Vagina (tissue), 2 donors: Measurements from ENCODE around the gene ATRIP.

Source experiments
- POLR2A ChIP-seq, 2 donors: fragments of 450-650 bp; IDR thresholded peaks; one replicate each; pipeline ENCODE4 v1.6.1; 2017; ENCODE audit warnings: antibody characterized with exemption in 2 of 2, mild to moderate bottlenecking in 2 of 2, moderate library complexity in 2 of 2
- POLR2AphosphoS5 ChIP-seq, 2 donors: sonication (generic); formaldehyde crosslinking; IDR thresholded peaks; one replicate each; pipeline ENCODE4 v1.9.0; 2017; ENCODE audit warnings: antibody characterized with exemption in 2 of 2, mild to moderate bottlenecking in 2 of 2, low read depth in 1 of 2; ENCODE audit not compliant: insufficient read depth in 1 of 2
- TF ChIP-seq, protein P1 (sequence below), 3 experiments: fragments of 450-650 bp in 2 of 3; fragments of 200-600 bp in 1 of 3; sonication (generic) in 1 of 3; IDR thresholded peaks; one replicate each; pipeline ENCODE4 v1.5.1; 2017 to 2019; ENCODE audit warnings: antibody characterized with exemption in 3 of 3, mild to moderate bottlenecking in 2 of 3, moderate library complexity in 2 of 3

DNA sequence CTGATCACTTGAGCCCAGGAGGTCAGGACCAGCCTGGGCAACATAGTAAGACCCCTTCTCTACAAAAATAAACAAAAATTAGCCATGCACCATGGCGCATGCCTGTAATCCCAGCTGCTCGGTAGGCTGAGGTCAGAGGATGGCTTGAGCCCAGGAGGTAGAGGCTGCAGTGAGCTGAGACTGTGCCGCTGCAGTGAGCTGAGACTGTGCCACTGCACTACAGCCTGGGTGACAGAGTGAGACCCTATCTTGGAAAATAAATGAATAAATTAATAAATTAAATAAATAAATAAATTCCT is 46.6 kb downstream of the ATRIP start:
- TF ChIP-seq, protein P1, sequence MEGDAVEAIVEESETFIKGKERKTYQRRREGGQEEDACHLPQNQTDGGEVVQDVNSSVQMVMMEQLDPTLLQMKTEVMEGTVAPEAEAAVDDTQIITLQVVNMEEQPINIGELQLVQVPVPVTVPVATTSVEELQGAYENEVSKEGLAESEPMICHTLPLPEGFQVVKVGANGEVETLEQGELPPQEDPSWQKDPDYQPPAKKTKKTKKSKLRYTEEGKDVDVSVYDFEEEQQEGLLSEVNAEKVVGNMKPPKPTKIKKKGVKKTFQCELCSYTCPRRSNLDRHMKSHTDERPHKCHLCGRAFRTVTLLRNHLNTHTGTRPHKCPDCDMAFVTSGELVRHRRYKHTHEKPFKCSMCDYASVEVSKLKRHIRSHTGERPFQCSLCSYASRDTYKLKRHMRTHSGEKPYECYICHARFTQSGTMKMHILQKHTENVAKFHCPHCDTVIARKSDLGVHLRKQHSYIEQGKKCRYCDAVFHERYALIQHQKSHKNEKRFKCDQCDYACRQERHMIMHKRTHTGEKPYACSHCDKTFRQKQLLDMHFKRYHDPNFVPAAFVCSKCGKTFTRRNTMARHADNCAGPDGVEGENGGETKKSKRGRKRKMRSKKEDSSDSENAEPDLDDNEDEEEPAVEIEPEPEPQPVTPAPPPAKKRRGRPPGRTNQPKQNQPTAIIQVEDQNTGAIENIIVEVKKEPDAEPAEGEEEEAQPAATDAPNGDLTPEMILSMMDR (IDR thresholded peaks at IDR 0.05) = no peak
- TF ChIP-seq POLR2AphosphoS5 (IDR thresholded peaks at IDR 0.05; ENCODE audit: insufficient read depth in 1 of 2, low read depth in 1 of 2) = no peak
- TF ChIP-seq POLR2A (IDR thresholded peaks at IDR 0.05) = no peak
